Upper lobe of left lung (tissue), 4 donors: ENCODE data around the gene APOF.
"Not testable (repeated sequence)": the region's sequence is repeated elsewhere in the genome, so short reads cannot be mapped to it uniquely, and the experiment has no call there.

Experiments used
- CTCF ChIP-seq, 6 experiments: fragments of 450-650 bp in 4 of 6; fragments of 200-600 bp in 2 of 6; sonication (generic) in 2 of 6; IDR thresholded peaks; one replicate each; pipeline ENCODE4 v1.5.1; 2016 to 2019; ENCODE audit warnings: antibody characterized with exemption in 6 of 6
- EP300 ChIP-seq, 4 donors: sonication (generic); formaldehyde crosslinking; IDR thresholded peaks; one replicate each; pipeline ENCODE4 v1.5.1; 2017; ENCODE audit warnings: antibody characterized with exemption in 4 of 4, control low read depth in 2 of 4
- POLR2A ChIP-seq, 4 donors: fragments of 450-650 bp; IDR thresholded peaks; one replicate each; pipeline ENCODE4 v1.5.1; 2016 to 2017; ENCODE audit warnings: antibody characterized with exemption in 4 of 4, mild to moderate bottlenecking in 2 of 4
- POLR2AphosphoS5 ChIP-seq, 2 donors: sonication (generic); formaldehyde crosslinking; IDR thresholded peaks; one replicate each; pipeline ENCODE4 v1.5.1; 2017; ENCODE audit warnings: antibody characterized with exemption in 2 of 2

- not testable (repeated sequence) for TF ChIP-seq CTCF, POLR2A, EP300, POLR2AphosphoS5 (IDR thresholded peaks at IDR 0.05)
Measured at GRCh38 chr12:56399466-56399865, 36.8 kb upstream of the APOF start.
